ENCODE results near the gene RHCE.
"Not testable (repeated sequence)": the region's sequence is repeated elsewhere in the genome, so short reads cannot be mapped to it uniquely, and the experiment has no call there.

Gene RHCE

DNA sequence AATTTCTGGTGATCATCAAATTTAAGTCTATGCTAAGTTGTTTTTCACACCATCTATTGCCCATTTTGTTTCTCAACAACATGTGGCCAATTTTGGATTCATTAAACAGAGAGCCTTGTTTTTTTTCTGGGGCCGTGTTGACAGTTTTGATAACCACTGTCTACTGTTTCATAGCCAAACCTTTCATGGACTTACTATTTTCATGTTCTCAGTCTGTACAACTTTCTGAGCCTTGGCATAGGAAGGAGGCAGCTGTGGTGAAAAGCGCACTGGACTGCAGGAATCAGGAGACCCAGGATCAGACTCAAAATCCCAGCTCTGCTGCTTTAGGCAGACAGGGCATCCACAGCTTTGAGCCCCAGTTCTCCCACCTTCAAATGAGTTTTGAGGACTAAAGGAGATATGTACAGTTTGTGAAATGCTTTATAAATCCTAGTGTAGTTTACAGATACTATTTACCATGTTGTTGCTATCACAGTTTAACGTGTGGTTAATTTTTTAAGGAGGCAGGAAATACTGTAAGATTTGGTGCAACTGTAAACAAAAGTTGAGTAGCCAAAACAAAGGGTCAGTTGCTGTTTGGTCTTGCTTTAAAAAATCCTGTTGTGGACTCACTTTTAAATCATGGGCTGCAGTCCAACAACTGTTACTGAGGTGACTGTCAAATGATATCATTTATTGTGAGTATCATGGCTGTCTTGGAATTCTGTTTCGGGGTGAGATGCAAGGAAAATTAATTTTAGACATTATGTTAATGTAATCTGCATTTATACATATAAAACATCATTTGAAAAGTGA is 13.0 kb upstream of the RHCE start:
- no peak overlapping the region for H3K27ac ChIP-seq
- no peak overlapping the region for H3K4me3 ChIP-seq

DNA sequence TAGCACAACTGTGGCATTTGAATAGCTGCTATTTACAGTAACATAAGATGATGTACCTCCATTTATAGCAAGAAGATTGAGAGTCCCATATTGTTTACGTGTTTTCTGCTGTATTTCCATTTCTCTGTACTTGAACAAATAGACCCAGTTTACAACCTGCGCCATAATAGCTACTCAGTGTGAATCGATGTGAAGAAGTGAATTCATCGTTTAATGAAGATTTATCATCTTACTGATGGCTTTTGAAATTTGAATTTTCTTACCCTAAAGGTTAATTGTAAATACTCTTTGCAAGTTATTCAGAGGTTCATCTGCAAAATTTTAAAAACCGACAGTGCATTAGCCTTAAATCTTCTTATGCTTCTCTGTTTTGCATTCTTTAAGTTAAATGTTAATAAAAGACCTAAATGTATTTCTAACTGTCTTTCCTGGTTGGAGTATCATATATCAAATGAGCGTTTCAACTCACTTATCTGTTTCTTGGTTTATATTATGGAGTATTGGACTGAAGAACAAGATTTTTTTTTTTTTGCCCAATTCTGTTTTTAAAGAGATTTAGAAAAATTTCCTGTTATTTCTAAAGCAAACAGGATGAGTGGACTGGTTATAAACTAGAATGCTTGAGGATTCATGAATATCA is 12.2 kb upstream of the RHCE start:
- H3K27ac ChIP-seq: no peak overlapping the region
- H3K4me3 ChIP-seq: no peak overlapping the region

DNA sequence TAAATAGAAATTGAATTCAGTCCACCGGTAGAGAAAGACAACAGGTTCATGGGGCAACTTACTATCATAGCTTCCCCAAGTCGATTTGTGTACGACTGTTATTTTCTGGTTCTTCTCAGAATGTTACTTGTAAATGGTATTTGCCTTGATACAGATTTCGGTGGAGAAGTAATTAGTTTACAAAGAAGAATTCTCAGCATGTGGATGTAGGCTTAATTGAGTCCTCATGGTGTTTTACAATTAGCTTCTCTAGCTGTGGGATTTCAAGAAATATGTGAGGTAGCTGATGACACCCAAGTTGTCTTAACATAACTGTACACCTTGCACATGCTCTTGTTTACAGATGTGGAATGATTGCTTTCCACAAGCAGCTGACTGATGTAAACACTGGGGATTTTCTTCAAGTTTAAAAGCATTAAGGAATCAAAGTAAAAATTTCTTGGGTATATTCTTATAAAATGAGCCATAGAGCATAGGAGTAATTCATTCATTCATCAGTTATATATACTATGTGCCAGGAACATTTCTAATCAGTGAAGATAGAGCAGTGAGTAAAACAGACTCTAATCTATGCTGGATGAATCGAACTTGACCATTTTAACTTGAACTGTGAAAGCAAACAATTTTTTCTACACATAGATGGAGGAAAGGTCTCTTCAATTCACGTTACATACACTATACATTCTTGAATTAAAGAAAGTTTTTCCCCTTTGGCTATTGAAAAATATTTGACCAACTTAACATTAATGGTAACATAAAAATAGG is 11.5 kb upstream of the RHCE start:
- Histone ChIP-seq H3K27ac (peak overlapping the region in 10 of 21 experiments; percentile 47 to 95 (median 90)), H3K4me3 (peak overlapping the region; percentile 74 to 99 (median 95))

DNA sequence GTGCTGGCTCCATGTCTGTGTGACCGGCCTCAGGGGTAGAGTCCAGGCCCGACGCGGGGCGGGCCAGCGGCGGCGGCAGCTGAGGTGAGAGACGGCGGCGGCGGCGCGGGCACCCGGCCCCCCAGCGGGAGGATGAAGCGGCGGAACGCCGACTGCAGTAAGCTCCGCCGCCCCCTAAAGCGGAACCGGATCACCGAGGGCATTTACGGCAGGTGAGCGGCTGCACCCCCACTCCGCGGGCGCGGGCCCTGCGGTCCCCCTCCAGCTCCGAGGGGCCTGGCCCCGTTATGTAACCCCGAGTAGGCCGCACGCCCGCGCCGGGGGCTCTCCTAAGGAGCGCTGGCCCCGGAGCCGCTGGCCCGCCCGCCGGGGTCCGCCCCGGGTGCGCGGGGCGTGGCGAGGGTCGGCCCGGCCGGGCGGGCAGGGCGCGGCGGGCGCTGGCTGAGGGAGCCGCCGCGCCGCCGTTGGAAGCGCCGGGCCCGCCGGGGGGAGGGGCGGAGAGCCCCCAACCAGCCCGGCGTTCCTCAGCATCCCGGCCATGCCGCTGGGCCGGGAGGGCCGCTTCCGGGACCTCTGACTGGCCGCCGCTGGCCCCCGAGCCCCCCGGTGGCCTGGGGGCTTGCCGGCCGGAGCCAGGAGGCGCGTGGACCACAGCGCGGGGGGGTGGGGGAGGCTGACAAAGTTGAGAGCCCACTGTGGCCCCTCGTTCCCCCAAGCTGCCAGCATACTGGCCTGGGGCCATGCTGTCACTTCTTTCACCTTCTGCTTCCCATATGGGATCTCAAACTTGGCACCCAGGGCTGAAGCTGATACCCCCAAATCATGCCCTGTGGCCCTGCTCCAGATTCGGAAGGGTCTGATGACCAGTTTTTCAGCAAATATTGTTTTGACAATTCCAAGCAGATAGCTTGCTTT is 10.6 kb upstream of the RHCE start:
- H3K4me3 ChIP-seq: peak overlapping the region; percentile 74 to 99 (median 95)
- peak overlapping the region; percentile 11 to 96 (median 90) for H3K27ac ChIP-seq

DNA sequence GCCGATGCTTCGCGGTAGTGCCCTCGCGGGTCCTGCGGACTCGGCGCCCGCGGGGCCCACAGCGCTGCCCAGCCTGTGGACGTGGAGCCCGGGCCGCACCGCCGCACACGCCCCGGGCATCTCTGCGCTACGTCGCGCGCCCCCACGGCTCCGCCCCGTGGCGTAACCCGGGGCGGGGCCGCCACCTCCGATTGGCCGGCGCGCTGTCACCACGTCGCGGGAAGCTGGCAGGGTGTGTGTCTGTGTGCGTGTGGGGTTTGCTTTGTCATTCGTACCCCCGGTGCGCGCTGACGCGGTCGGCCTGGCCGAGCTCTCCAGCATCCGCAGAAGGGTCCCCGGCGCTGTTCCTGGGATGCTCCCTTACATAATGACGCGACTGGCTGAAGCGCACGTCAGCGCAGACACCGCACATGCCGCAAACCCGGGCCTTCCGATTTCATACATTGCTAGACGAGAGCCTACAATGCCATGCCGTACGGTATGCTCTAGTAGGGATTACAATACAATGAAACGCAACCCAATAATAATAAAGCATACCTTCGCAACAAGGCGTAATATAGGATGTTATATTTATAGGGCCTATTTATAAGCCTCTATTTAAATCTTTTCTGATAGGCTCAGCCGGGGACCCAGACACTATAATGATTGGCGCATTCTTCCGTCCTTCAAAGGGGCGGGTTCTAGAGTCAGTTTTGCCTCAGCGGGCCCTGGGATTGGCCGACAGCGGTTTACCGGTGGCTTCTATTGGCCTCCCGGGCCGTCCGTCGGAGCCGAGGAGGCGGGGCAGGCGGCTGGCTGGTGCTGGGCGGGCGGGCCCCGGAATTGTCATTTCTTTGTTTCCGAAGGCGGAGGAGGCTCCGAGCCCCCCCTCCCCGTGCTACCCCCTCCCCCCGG is 9.7 kb upstream of the RHCE start, which contains the start of gene MACO1:
Gene MACO1 (plus strand): TSS at position 825 of the 894 bp plus-strand sequence. CDS start 202 bp downstream, outside the sequence.
- Histone ChIP-seq H3K27ac (peak within 1 kb of the TSS; percentile 54 to 96 (median 90)), H3K4me3 (peak within 1 kb of the TSS; percentile 74 to 99 (median 95))

DNA sequence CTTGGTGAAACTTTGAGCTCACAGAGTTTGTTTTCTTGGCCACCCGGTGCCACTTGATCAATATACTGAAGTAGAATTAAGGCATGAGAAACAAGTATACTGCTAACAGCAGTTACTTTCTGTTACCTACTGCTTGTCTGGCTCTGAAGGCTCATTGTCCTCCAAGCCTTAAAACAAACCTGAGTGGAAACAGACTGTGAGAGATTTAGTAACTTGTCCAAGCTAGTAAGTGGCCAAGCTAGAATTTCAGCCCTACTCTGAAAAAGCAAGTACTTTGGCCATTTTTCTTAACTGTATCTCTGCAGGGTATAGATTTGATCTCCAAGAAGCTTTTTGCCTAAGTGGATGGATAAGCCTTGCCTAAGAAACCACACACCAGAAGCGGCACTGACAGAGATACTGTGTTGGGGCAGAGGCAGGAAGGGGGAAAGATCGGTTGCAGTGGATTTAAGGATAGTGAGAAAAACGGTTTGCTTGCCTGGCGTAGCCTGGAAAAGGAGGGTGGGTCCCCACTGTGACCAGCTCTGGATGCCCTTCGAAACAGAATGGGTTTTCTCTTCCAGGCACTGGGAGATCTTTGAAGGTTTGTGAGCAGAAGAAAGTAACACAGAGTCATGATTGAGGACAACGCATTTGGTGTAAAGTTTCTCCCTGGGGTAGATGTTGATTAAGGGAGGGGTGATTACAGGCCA is 8.0 kb upstream of the RHCE start:
- H3K4me3 ChIP-seq: no peak overlapping the region
- no peak overlapping the region for H3K27ac ChIP-seq

DNA sequence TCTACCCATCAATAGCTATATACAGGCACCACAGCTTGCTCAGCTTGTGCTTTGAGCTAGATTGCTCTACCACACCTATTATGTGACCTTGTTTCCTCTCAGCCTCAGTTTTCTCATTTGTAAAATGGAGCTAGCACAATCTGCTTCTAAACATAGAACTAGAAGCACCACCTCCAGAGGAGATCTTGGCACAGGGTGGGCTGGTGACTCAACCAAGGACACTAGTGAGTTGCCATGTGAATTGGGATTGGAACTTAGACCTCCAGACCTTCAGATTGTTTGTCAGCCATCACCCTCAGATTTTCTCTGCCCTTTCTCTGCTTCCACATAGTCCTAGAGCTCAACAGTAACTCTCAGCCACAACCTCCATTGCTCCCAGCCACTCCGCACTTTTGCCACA is 7.1 kb upstream of the RHCE start:
- Histone ChIP-seq H3K27ac (no peak overlapping the region), H3K4me3 (no peak overlapping the region)

DNA sequence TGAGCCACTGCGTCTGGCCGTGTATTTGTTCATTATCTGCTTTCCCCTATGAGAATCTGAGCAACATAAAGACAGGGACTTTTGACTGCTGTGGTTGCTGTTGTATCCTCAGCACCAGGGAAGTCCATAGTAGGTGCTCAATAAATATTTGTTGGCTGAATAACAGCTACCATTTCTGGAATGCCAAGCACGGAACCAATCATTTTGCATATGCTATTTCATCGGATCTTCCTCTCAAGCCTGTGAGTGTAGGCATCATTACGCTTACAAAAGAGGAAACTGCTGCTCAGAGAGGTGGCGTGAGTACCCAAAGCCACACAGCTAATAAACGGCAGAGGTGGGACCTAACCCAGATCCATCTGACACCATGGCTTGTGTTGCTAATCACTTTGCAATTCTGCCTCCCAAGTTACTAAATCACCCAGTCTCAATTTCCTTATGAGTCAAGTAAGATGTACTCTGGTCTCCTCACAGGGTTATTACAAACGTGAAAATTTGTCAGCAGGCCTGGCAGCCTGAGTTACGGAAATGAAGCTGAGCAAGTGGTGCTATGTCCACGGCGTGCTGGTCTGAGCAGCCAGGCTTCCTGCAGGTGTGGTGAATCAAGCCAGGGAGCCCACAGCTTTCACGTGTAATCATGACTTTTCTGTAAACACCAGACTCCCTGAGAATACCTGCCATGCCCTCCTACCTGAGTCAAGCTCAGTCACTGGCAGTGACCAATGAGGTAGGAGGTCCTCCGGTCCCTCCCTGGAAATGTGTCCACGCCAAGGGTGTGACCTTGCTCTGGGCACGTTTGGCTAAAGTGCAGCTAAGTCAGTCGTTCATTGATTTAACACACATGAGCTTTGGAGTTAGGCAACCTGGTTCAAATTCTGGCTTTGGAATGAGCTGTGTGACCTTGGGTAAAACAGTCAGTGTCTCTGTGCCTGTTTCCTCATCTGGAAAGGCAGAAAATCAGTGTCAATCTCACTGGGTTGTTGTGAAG is 4.8 kb upstream of the RHCE start:
- no peak overlapping the region for H3K4me3 ChIP-seq
- H3K27ac ChIP-seq: no peak overlapping the region

DNA sequence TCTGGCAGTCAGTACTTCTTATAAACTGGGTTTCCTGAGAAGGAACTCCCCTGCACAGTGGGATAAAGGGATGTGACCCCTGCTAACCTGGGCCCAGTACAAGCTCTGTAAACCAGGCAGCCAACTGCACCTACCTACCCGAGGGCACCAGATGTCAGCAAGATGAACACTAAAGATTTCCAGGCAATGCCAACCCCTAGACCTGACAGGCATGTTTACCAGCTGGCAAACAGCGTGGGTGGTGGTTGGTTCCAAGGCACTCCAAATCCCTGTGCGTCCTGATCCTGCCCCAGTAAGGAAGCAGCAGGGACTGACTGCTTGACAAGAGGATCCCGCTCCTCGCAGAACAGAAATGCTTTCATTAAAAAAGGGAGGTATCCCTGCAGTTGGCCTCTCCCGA is 2.6 kb upstream of the RHCE start:
- H3K27ac ChIP-seq, H3K4me3 ChIP-seq: not testable (repeated sequence)

DNA sequence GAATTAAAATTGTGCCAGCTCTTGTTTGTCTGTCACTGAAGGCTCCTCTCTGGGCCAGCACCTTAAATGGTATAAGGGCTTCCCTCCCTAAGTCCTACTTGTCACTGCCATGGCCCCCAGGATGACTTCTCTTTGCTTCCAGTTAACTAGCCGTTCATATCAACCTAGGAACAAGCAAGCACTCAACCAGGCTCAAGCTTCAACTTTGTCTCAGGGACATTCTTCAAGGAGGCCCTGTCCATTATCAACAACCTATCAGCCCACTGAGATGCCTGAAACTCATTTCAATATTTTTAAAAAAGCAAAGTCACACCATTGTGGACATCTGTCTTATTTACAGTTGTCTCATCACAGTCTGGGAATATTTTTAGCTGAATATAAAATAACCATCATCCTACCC is 1.3 kb downstream of the RHCE start:
- not testable (repeated sequence) for H3K4me3 ChIP-seq, H3K27ac ChIP-seq

DNA sequence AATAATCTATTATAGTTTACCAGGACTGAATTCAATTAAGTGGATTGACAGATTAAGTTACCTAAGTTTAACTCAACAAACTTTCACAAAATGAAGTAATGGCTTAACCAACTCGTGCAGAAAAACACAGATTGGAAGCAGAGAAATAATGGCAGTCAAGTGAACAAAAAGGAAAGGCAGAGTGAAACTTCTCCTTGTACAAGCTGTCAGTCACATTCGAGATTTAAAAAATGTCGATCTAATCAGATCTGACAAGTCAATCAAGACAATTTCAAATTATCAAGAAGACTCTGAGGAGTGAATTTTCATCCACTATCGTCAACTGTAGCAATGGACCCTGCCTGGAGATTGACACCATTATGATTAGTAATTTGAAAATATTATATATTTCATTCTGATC is 3.3 kb downstream of the RHCE start:
- not testable (repeated sequence) for H3K27ac ChIP-seq

DNA sequence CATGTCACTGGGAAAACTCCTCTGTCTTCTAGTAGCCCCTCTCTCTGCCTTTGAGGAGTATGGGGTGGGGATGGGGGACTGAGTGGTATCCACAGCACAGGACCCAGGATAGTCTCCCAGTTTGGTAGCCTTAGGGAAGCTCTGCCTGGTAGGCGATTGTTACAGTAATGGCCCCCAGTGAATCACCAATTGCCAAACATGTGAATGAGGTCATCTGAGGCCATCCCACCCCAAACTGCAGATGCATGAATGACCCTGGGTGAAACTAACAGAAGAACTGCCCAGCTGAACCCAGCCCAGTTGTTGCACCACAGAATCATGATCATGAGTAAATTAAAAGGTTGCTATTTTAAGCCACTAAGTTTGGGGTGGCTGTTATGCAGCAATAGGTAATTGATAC is 6.0 kb downstream of the RHCE start:
- H3K27ac ChIP-seq, H3K4me3 ChIP-seq: not testable (repeated sequence)

More for the DNA sequence above, 3.3 kb downstream of the RHCE start:
- H3K4me3 ChIP-seq: not testable (repeated sequence)

DNA sequence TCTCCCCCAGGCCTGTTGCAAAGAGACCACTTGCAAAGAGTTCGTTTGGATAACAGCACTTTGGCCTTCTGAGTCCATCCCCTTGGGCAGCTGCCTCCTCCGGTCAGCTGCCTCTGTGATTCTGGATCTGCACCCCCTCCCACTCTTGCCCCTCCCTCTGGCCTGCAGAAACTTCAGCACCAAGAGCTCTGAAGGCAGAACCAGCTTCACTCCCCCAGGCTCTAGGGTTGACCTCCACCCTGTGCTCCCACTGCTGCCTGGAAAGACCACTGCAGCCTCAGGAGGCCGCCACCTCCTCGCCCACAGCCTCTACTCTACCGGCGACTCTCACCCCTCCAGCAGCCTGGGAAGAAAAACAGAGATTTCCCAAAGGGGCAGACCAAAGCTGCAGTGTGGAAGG is 6.5 kb downstream of the RHCE start:
- H3K27ac ChIP-seq, H3K4me3 ChIP-seq: not testable (repeated sequence)

DNA sequence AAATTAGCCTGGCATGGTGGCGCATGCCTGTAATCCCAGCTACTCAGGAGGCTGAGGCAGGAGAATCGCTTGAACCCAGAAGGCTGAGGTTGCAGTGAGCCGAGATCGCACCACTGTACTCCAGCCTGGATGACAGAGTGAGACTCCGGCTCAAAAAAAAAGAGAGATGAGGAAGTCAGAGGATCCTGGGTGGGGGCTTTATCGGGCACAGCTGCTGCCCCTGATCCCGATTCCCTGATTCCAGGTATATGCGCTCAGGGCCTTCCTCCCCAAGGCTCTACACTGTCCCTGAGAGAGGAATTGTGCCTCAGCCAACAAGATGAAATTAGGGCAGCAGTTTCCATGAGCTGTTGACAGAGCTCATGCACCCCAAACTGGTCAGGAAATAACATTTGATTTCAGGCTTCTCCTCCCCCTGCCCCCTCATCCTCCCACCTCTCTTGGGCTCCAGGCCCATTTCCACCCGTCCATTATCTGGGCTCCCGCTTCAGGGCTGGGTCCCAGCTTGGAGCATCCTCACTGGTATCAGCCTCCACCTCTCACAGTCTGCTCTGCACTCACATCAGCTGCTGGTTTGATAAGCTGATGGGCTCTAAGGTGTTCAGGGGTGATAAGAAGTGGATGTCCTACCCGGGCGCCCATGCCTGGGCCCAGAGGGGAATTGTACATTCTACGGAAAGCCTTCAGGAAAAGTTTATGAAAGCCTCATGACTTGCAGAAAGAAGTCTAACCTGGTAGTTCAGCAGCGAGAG is 7.6 kb downstream of the RHCE start:
- not testable (repeated sequence) for H3K27ac ChIP-seq, H3K4me3 ChIP-seq

DNA sequence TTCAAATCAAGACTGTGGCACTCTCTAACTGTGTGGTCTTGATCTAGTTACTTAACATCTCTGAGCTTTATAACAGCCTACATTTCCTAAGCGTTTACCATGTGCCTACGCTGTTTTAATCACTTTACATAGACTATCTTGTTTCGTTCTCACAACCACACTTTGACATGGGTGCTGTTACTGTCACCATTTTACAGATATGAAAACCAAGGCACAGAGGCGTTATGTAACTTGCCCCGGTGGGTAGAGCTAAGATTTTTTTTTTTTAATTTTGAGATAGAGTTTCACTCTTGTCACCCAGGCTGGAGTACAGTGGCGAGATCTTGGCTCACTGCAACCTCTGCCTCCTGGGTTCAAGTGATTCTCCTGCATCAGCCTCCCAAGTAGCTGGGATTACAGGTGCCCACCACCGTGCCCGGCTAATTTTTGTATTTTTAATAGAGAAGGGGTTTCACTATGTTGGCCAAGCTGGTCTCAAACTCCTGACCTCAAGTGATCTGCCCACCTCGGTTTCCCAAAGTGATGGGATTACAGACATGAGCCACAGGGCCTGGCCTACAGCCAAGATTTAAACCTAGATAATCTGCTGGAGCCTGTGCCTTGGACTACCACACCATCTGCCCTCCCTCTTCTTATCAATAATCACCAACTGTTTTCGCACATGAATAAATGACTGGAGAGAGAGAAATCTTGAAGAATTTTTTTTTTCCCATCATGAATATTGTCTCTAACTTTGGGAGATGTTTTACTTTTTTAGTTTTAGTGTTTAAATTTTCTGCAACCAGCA is 10.8 kb downstream of the RHCE start:
- not testable (repeated sequence) for H3K27ac ChIP-seq, H3K4me3 ChIP-seq
